Keratinocyte (primary cell): Measurements from ENCODE around the gene TENT4A.

Experiments
- EZH2 ChIP-seq: IDR thresholded peaks from one replicate; pipeline ENCODE4 v1.6.1; 2012; ENCODE audit warnings: inconsistent platforms, mild to moderate bottlenecking, low read length, moderate library complexity
- TF ChIP-seq, protein P1 (sequence below), 3 experiments: IDR thresholded peaks in 1 of 3; conservative IDR thresholded peaks in 1 of 3; optimal IDR thresholded peaks in 1 of 3; 2 replicates in 2 of 3; 3 replicates in 1 of 3; pipeline versions ENCODE3 to v1.5.1; 2011; ENCODE audit warnings: low read length in 3 of 3, mild to moderate bottlenecking in 3 of 3, moderate library complexity in 2 of 3, control low read depth in 1 of 3, inconsistent platforms in 1 of 3; ENCODE audit not compliant: insufficient read depth in 2 of 3; ENCODE audit errors: extremely low read depth in 1 of 3

DNA sequence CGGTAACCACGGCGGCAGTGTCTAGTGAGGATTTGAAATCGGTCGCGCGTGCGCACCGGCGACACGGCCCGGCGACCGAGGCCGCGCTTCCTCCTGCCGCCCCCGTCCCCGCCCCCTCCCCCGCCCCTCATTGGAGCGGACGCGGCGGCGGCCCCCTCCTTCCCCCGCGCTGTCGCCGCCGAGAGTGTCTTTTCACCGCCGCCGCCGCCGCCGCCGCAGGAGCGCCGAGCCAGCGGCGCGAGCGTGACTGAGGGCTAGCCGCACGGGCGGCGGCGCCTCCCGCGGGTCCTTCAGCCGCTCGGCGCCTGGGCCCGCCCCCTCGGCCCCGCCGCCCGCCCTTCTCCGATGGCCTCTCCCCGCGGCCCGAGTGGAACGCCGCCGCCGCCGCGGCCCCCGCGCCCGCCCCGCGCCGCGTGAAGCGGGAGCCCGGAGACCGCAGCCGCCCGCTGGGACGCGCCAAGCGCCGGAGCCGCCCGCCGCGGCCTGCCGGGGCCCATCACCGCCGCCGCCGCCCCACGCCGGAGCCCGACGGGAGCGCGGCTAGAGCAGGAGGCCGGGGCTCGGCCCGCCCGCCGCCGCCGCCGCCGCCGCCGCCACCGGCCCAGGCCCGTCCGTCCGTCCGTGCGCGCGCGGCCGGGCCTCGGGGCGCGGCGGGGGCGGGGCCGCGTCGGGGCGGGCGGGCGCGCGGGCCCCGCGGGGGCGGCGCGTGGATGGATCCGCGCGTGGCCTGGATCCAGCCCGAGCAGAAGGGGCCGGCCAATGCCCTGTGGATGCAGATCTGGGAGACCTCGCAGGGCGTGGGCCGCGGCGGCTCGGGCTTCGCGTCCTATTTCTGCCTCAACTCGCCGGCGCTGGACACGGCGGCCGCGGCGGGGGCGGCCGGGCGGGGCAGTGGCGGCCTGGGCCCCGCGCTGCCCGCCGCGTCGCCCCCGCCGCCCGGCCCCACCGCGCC lies at the start of gene TENT4A:
- TF ChIP-seq, protein P1, sequence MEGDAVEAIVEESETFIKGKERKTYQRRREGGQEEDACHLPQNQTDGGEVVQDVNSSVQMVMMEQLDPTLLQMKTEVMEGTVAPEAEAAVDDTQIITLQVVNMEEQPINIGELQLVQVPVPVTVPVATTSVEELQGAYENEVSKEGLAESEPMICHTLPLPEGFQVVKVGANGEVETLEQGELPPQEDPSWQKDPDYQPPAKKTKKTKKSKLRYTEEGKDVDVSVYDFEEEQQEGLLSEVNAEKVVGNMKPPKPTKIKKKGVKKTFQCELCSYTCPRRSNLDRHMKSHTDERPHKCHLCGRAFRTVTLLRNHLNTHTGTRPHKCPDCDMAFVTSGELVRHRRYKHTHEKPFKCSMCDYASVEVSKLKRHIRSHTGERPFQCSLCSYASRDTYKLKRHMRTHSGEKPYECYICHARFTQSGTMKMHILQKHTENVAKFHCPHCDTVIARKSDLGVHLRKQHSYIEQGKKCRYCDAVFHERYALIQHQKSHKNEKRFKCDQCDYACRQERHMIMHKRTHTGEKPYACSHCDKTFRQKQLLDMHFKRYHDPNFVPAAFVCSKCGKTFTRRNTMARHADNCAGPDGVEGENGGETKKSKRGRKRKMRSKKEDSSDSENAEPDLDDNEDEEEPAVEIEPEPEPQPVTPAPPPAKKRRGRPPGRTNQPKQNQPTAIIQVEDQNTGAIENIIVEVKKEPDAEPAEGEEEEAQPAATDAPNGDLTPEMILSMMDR (optimal IDR thresholded peaks at IDR 0.05 in 1 of 3, IDR thresholded peaks at IDR 0.05 in 1 of 3, conservative IDR thresholded peaks at IDR 0.05 in 1 of 3; ENCODE audit: extremely low read depth in 1 of 3, insufficient read depth in 2 of 3, low read length in 3 of 3): no peak
- no peak for TF ChIP-seq EZH2
